ENCODE results near the gene FLNC.

DNA sequence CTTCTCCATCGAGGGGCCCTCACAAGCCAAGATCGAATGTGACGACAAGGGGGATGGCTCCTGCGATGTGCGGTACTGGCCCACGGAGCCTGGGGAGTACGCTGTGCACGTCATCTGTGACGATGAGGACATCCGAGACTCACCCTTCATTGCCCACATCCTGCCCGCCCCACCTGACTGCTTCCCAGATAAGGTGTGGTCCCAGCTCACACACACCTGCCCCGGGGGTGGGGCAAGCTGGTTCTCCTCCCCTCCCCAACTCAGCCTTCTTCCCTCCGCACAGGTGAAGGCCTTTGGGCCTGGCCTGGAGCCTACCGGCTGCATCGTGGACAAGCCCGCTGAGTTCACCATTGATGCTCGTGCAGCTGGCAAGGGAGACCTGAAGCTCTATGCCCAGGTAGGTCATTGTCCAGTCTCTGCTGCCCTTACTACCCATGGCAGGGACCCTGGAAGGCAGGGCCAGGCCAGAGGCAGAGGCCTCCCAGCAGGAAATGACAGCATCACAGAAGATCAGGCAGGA lies 11.0 kb downstream of the FLNC start:
- TF ChIP-seq, protein P1, sequence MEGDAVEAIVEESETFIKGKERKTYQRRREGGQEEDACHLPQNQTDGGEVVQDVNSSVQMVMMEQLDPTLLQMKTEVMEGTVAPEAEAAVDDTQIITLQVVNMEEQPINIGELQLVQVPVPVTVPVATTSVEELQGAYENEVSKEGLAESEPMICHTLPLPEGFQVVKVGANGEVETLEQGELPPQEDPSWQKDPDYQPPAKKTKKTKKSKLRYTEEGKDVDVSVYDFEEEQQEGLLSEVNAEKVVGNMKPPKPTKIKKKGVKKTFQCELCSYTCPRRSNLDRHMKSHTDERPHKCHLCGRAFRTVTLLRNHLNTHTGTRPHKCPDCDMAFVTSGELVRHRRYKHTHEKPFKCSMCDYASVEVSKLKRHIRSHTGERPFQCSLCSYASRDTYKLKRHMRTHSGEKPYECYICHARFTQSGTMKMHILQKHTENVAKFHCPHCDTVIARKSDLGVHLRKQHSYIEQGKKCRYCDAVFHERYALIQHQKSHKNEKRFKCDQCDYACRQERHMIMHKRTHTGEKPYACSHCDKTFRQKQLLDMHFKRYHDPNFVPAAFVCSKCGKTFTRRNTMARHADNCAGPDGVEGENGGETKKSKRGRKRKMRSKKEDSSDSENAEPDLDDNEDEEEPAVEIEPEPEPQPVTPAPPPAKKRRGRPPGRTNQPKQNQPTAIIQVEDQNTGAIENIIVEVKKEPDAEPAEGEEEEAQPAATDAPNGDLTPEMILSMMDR (IDR thresholded peaks at IDR 0.05), result no peak
- no peak for TF ChIP-seq EZH2 (IDR thresholded peaks at IDR 0.05; ENCODE audit: borderline replicate concordance, insufficient read depth, low read depth, low read length, poor library complexity, severe bottlenecking)

All from B cell (primary cell).